Uterus (tissue), 4 donors: ENCODE measurements around the gene ERCC1. TPM values are rescaled to one million over a fixed set of nuclear protein-coding genes. Genes with fewer than 3 reads are reported as not detected.

Experiments
- DNase-seq, 2 donors: peaks; one replicate each; pipeline ENCODE4 v3.0.0-alpha.2; 2019 to 2020
- H3K27ac ChIP-seq, 2 donors: fragments of 200-600 bp; sonication (generic); 1 replicate in 1 of 2; 2 replicates in 1 of 2; pipeline ENCODE4 v1.5.1; 2016 to 2018
- H3K27me3 ChIP-seq, 2 donors: fragments of 200-600 bp; sonication (generic); one replicate each; pipeline ENCODE4 v1.5.1; 2018 to 2019; ENCODE audit warnings: control low read depth in 1 of 2
- H3K36me3 ChIP-seq, 2 donors: fragments of 200-600 bp; sonication (generic); one replicate each; pipeline ENCODE4 v1.5.1; 2019; ENCODE audit warnings: control low read depth in 1 of 2
- H3K4me1 ChIP-seq, 2 donors: fragments of 200-600 bp; sonication (generic); one replicate each; pipeline ENCODE4 v1.5.1; 2018 to 2019; ENCODE audit warnings: control low read depth in 1 of 2
- H3K4me3 ChIP-seq, 2 donors: fragments of 200-600 bp; sonication (generic); 1 replicate in 1 of 2; 2 replicates in 1 of 2; pipeline ENCODE4 v1.5.1; 2018 to 2019; ENCODE audit warnings: mild to moderate bottlenecking in 1 of 2
- H3K9me3 ChIP-seq, 2 donors: fragments of 200-600 bp; sonication (generic); one replicate each; pipeline ENCODE4 v1.5.1; 2019; ENCODE audit warnings: control low read depth in 1 of 2
- POLR2A ChIP-seq, 2 donors: fragments of 450-650 bp; IDR thresholded peaks; one replicate each; pipeline ENCODE4 v1.6.1; 2016; ENCODE audit warnings: antibody characterized with exemption in 2 of 2, mild to moderate bottlenecking in 1 of 2, moderate library complexity in 1 of 2
- intact Hi-C: fragments of 100-400 bp; cut with DNase I; formaldehyde crosslinking; loops from one replicate; pipeline ENCODE4 v1.15.1; 2023; ENCODE audit warnings: low total_unique reads
- total RNA-seq, 4 donors: library from RNA; depleted of rRNA in 3 of 4; stranded (reverse); fragments of >200 nt in 3 of 4; gene quantifications; one replicate each; pipeline versions ENCODE4 v1.1.0 to v1.2.4, GENCODE V29; 2014 to 2023
- TF ChIP-seq, protein P1 (sequence below), 4 experiments: fragments of 200-600 bp in 2 of 4; fragments of 450-650 bp in 2 of 4; sonication (generic) in 2 of 4; IDR thresholded peaks; one replicate each; pipeline ENCODE4 v1.5.1; 2016 to 2019; ENCODE audit warnings: antibody characterized with exemption in 4 of 4, mild to moderate bottlenecking in 2 of 4, moderate library complexity in 1 of 4
- donor health status: DM: yes; HTN: yes; CAD: no.

Gene ERCC1
- total RNA-seq, 4 donors from 2014 or later, result 37.9 to 130 (median 68.0) TPM

DNA sequence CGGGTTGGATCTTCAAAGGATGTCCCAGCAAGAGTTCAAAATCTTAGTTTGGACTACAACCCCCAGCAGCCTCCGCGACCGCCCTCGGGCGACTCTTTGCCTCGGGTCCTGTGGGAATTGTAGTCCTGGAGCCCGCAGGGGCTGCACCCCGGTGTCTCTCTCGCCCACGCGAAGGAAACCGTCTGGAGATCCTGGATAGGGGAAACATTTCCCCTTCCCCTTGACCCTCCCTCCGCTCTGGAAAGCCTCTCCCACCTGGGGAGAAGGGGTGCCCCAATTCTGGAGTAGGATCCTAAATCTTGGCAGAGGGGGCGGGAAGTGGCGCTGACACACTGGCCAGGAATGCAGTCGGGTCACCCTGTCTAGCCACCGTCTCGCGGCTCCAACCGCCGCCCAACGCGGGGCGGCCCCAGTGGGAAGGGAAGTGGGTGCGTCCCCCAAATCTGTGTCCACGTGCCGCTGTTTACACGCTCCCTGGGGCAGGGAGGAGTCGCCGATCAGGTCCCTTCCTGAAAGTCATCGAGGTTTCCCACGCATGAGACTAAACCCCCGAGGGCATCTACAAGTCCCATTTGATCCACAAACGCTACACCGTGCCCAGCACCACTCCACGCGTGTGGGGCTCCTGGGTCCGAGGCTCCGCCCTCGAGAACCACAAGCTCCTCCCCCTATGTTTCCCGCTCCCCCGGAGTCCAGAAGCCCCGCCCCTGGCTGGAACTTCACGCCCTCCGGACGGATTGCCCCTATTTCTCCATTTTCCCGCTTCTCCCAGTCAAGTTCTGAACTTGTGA lies 18.1 kb downstream of the ERCC1 start:
- Histone ChIP-seq H3K27ac (peak overlapping the region; percentile 92 to 94), H3K9me3 (no peaks in the 10 kb centered on the region), H3K27me3 (peaks cover 0 to 8% of the 10 kb centered on the region in 2 donors), H3K4me3 (peak overlapping the region; percentile 69 to 78), H3K4me1 (peaks cover 8 to 9% of the 10 kb centered on the region in 2 donors), H3K36me3 (no peaks in the 10 kb centered on the region)
- intact Hi-C loops, result no loop called here
- TF ChIP-seq POLR2A (IDR thresholded peaks at IDR 0.05), result peak in 1 of 2 donors; percentile 42
- TF ChIP-seq, protein P1, sequence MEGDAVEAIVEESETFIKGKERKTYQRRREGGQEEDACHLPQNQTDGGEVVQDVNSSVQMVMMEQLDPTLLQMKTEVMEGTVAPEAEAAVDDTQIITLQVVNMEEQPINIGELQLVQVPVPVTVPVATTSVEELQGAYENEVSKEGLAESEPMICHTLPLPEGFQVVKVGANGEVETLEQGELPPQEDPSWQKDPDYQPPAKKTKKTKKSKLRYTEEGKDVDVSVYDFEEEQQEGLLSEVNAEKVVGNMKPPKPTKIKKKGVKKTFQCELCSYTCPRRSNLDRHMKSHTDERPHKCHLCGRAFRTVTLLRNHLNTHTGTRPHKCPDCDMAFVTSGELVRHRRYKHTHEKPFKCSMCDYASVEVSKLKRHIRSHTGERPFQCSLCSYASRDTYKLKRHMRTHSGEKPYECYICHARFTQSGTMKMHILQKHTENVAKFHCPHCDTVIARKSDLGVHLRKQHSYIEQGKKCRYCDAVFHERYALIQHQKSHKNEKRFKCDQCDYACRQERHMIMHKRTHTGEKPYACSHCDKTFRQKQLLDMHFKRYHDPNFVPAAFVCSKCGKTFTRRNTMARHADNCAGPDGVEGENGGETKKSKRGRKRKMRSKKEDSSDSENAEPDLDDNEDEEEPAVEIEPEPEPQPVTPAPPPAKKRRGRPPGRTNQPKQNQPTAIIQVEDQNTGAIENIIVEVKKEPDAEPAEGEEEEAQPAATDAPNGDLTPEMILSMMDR (IDR thresholded peaks at IDR 0.05), result no peak
- peak; percentile 88 to 91 for DNase-seq

DNA sequence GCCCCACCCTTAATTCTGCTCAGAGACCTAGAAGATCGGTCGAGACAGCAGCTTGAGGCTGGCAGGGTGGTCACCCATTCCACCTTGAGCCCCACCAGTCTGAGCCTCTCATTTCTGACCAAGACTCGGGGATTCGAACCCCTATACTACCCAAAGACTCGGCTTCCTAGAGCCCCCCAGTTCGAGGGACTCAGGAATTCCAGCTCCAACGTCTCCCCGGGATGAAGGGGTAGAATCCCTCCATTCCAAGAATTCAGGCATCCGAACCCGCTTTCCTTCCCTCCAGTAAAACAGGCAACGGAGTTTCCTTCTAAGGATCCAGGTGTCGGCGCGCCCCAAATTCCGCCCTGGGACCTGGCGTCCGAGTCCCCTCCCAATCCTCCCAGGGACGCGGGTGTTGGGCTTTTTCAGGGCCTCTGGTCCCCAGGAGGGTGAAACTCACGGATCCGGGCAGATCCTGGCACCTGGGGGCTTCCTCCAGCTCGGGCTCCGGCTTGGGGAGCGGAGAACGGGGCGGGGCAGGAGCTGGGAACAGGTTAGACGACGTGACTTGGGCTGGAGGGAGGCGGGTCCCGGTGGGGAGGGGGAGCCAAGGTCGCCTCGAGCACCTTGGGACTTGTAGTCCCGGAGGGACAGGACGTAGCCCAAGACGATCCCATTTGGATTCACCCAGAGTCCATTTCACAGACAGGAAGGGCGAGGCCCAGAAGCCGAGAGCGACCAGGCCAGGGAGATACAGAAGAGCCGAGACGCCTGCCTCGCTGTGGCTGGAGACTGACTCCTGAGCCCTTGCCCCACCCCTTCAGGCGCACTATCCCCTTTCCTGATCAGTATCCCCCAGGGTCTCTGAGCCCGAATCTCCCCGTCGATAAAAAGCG lies 18.9 kb downstream of the ERCC1 start, which contains the start of gene PPP1R13L:
Gene PPP1R13L (minus strand): TSS at position 513 of the 878 bp plus-strand sequence. CDS start 6,751 bp downstream, outside the sequence.
- DNase-seq, result peak; percentile 75 to 76
- Histone ChIP-seq H3K27me3 (peaks cover 0 to 8% of the 10 kb centered on the region in 2 donors), H3K27ac (peak within 1 kb of the TSS; percentile 92 to 94), H3K9me3 (no peaks in the 10 kb centered on the region), H3K36me3 (no peaks in the 10 kb centered on the region), H3K4me3 (peak within 1 kb of the TSS; percentile 69 to 78), H3K4me1 (peaks cover 8 to 9% of the 10 kb centered on the region in 2 donors)
- peak in 1 of 2 donors; percentile 40 for TF ChIP-seq POLR2A (IDR thresholded peaks at IDR 0.05)
- TF ChIP-seq, protein P1 (IDR thresholded peaks at IDR 0.05), result no peak
- intact Hi-C loops, result no loop called here

DNA sequence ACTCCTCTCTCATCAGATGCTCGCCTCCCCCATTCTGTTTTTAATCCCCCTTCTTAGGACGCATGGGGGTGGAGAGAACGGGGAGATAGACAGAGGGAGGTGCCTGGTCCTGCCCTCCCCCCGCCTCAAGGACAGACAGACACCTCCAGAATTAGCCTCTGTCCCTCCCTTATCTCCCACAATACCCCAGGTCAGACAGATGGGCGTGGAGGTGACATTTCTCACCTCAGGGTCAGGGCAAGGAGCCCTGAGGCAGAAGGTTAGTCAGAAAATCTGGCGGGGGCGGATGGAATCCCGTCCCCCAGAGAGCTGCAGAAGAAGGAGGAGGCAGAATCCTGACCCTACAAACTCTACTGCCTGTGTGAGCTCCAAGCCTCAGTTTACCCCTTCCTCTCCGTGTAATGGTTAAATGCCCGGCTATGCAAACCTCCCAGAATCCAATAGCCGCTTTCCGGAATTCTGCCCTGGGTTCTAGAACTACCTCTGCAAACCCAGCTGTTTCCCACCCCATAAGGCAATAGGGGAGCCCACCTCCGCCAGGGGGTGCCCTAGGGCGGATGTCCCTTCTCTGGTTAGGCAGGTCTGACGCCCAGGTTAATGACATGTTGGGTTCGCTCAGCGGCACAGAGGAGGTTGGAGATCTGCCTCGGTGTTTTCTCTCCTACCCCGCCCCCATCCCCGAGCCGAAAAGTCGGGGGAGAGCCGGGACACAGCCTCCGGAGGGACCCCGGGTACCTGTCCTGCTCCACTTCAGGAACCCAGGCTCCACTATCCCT lies 19.7 kb downstream of the ERCC1 start:
- Histone ChIP-seq H3K36me3 (no peaks in the 10 kb centered on the region), H3K27me3 (peaks cover 0 to 8% of the 10 kb centered on the region in 2 donors), H3K9me3 (no peaks in the 10 kb centered on the region), H3K4me1 (peaks cover 8 to 9% of the 10 kb centered on the region in 2 donors), H3K4me3 (peak overlapping the region in 1 of 2 donors; percentile 69), H3K27ac (no peak overlapping the region)
- intact Hi-C loops, result no loop called here
- TF ChIP-seq, protein P1 (IDR thresholded peaks at IDR 0.05), result peak in 1 of 4 experiments; percentile 11
- TF ChIP-seq POLR2A (IDR thresholded peaks at IDR 0.05), result no peak
- peak in 1 of 2 donors; percentile 37 for DNase-seq

DNA sequence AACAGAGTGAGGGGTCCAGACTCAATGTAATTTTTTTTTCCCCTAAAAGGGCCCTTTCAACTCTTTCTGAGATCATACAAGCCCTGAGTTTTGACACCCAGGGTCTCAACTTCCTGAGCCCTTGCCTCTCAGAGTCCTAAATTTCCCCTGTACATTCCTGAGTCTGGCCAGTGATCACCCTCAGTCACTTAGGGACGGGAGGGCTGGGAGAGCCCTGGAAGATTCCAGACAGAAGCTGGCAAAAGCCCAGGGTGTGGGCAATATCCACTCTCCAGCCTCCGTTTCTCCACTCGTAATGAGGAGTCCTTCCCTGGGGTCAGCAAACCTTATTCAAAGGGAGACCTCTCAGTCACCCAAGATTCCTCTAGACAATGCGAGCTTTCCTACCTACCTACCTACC lies 20.4 kb downstream of the ERCC1 start:
- DNase-seq, result no peak
- peaks cover 8 to 9% of the 10 kb centered on the region in 2 donors for H3K4me1 ChIP-seq
- intact Hi-C loops, result no loop called here
- no peak overlapping the region for H3K4me3 ChIP-seq
- H3K9me3 ChIP-seq, result no peaks in the 10 kb centered on the region
- H3K36me3 ChIP-seq, result no peaks in the 10 kb centered on the region
- peaks cover 0 to 8% of the 10 kb centered on the region in 2 donors for H3K27me3 ChIP-seq
- TF ChIP-seq, protein P1 (IDR thresholded peaks at IDR 0.05), result no peak
- TF ChIP-seq POLR2A (IDR thresholded peaks at IDR 0.05), result no peak
- H3K27ac ChIP-seq, result no peak overlapping the region
